Measurements from ENCODE around the gene CCDC85B. TPM values are rescaled to one million over a fixed set of nuclear protein-coding genes. Genes with fewer than 3 reads are reported as not detected.

Gene CCDC85B
- total and polyA plus RNA-seq, 2 experiments from 2014 or later: 15.1 to 41.6 TPM

GRCh38 chr11:65919141-65919572 is 28.7 kb downstream of the CCDC85B start, which contains the start of gene DRAP1:
DRAP1 (plus strand) TSS chr11:65919426; CDS start chr11:65919502, 76 bp downstream.
- no peaks in the 10 kb centered on the region for H3K9me2 ChIP-seq (replicated peaks; ENCODE audit: insufficient read depth)
- peaks cover 40% of the 10 kb centered on the region for H3K4me1 ChIP-seq (ENCODE audit: insufficient read depth)
- no peaks in the 10 kb centered on the region for H3K9me3 ChIP-seq (ENCODE audit: low read depth)
- no peaks in the 10 kb centered on the region for H3K36me3 ChIP-seq (replicated peaks; ENCODE audit: insufficient read depth, low read depth)
- H2AFZ ChIP-seq: peak within 1 kb of the TSS; percentile 88
- peak; percentile 100 for DNase-seq (ENCODE audit: low spot score)
- TF ChIP-seq EZH2phosphoT487 (IDR thresholded peaks at IDR 0.05; ENCODE audit: low read depth, severe bottlenecking, unreplicated experiment): no peak
- no peak for TF ChIP-seq EZH2 (IDR thresholded peaks at IDR 0.05; ENCODE audit: borderline replicate concordance)
- TF ChIP-seq CTCF (IDR thresholded peaks at IDR 0.05; ENCODE audit: poor library complexity): no peak
- 0% methylated on average over 26 of the region's 59 CpGs for WGBS (ENCODE audit: low lambda C conversion rate, missing lambda C conversion rate)
- peak within 1 kb of the TSS; percentile 97 for H3K4me3 ChIP-seq
- H3K4me2 ChIP-seq: peak within 1 kb of the TSS; percentile 93
- peaks cover 32% of the 10 kb centered on the region for H3K79me2 ChIP-seq
- H4K20me1 ChIP-seq (ENCODE audit: insufficient read depth, poor library complexity, severe bottlenecking): no peaks in the 10 kb centered on the region
- H3K27ac ChIP-seq: peak within 1 kb of the TSS; percentile 94
- no peaks in the 10 kb centered on the region for H3K27me3 ChIP-seq

GRCh38 chr11:65919573-65920371 is 29.3 kb downstream of the CCDC85B start:
- WGBS (ENCODE audit: low lambda C conversion rate, missing lambda C conversion rate): 5% methylated on average over 33 of the region's 60 CpGs
- peak overlapping the region; percentile 85 for H2AFZ ChIP-seq
- H3K4me3 ChIP-seq: peak overlapping the region; percentile 91
- peaks cover 32% of the 10 kb centered on the region for H3K79me2 ChIP-seq
- no peaks in the 10 kb centered on the region for H3K36me3 ChIP-seq (replicated peaks; ENCODE audit: insufficient read depth, low read depth)
- no peaks in the 10 kb centered on the region for H3K9me3 ChIP-seq (ENCODE audit: low read depth)
- no peaks in the 10 kb centered on the region for H4K20me1 ChIP-seq (ENCODE audit: insufficient read depth, poor library complexity, severe bottlenecking)
- peak overlapping the region; percentile 89 for H3K4me2 ChIP-seq
- no peaks in the 10 kb centered on the region for H3K9me2 ChIP-seq (replicated peaks; ENCODE audit: insufficient read depth)
- H3K27ac ChIP-seq: peak overlapping the region; percentile 85
- no peak for TF ChIP-seq EZH2phosphoT487 (IDR thresholded peaks at IDR 0.05; ENCODE audit: low read depth, severe bottlenecking, unreplicated experiment)
- no peak for TF ChIP-seq CTCF (IDR thresholded peaks at IDR 0.05; ENCODE audit: poor library complexity)
- TF ChIP-seq EZH2 (IDR thresholded peaks at IDR 0.05; ENCODE audit: borderline replicate concordance): no peak
- no peaks in the 10 kb centered on the region for H3K27me3 ChIP-seq
- peak; percentile 54 for DNase-seq (ENCODE audit: low spot score)
- peaks cover 38% of the 10 kb centered on the region for H3K4me1 ChIP-seq (ENCODE audit: insufficient read depth)

- WGBS (ENCODE audit: low lambda C conversion rate, missing lambda C conversion rate): 90% methylated on average over 10 of the region's 15 CpGs
- Histone ChIP-seq H3K9me3 (ENCODE audit: low read depth) (no peaks in the 10 kb centered on the region), H3K27me3 (no peaks in the 10 kb centered on the region), H2AFZ (no peak overlapping the region), H3K4me1 (ENCODE audit: insufficient read depth) (peaks cover 32% of the 10 kb centered on the region), H3K4me2 (peak overlapping the region; percentile 89), H4K20me1 (ENCODE audit: insufficient read depth, poor library complexity, severe bottlenecking) (no peaks in the 10 kb centered on the region), H3K4me3 (peak overlapping the region; percentile 91), H3K79me2 (peaks cover 32% of the 10 kb centered on the region), H3K27ac (no peak overlapping the region), H3K9me2 (replicated peaks; ENCODE audit: insufficient read depth) (no peaks in the 10 kb centered on the region), H3K36me3 (replicated peaks; ENCODE audit: insufficient read depth, low read depth) (no peaks in the 10 kb centered on the region)
- no peak for DNase-seq (ENCODE audit: low spot score)
- TF ChIP-seq EZH2 (IDR thresholded peaks at IDR 0.05; ENCODE audit: borderline replicate concordance) (no peak), EZH2phosphoT487 (IDR thresholded peaks at IDR 0.05; ENCODE audit: low read depth, severe bottlenecking, unreplicated experiment) (no peak), CTCF (IDR thresholded peaks at IDR 0.05; ENCODE audit: poor library complexity) (no peak)
These were observed 29.9 kb downstream of the CCDC85B start for GRCh38 chr11:65920372-65920802.
